OCI-M2 (cell line): ENCODE results near the gene TSPAN9.

Experiments
- DNase-seq: peaks from one replicate; lab custom pipeline; 2025; ENCODE audit not compliant: unreplicated experiment; lab: John Stamatoyannopoulos, UW

TSPAN9 gene

GRCh38 chr12:3138941-3139511 is 61.8 kb downstream of the TSPAN9 start:
- DNase-seq = no peak

GRCh38 chr12:3139760-3140159 is 62.6 kb downstream of the TSPAN9 start:
- DNase-seq = no peak

DNA sequence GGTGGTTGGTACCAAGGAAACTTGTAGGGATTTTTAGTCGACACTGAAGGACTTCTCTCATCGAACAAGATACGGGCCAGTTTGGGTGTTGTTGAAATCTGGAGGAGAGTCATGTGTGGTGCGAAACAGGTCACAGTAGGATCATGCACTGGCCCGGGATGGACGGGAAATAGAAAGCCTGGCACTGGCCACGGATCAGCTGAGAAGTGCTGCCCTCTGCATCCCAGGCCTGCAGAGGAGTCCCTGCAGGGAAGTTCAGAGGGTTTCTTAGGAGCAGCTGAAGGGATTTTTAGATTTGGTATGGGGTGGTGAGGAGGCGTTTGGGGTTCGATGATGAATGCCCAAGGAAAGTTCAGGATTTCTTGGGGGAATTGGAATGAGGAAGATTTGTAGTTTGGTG is 63.1 kb downstream of the TSPAN9 start:
- no peak for DNase-seq

GRCh38 chr12:3141339-3142321 is 64.5 kb downstream of the TSPAN9 start:
- DNase-seq = no peak

- DNase-seq = no peak
Observed at GRCh38 chr12:3142386-3142785, 65.2 kb downstream of the TSPAN9 start.

DNA sequence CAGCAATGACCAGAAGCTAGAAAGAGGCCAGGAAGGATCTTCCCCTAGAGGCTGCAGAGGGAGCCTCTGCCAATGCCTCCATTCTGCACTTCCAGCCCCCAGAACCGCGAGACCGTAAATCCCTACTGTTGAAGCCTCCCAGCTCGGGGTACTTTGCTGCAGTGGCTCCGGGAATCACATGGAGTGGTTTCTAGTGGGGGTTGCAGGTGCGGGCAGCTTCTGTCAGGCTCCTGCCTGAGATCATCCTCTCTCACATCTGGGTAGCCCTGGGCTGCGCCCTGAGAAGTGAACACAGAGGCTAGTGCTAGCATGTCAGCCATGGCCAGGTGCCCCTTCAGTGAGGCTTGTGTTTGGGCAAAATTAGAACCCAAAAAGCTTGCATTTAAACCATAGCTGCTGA is 67.3 kb downstream of the TSPAN9 start:
- no peak for DNase-seq

DNA sequence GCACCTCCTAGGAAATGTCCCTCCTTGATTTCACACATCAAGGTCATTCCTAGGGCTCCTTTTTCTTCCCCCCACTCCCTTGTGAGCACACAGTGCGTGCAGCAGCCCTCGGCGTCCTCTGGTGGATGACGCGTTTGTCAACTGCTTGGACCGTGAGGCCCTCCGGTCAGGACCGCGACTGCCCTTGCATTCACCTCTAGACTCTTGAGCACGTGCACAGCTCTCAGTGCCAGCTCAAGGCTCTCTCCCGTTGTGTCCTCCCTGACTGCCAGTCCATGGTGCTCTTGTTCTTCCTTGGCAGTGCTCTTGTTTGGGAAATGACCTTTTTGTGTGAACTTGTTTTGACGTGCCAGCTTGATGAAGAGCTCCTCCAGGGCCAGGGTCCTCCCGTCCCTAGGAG is 67.9 kb downstream of the TSPAN9 start:
- no peak for DNase-seq

GRCh38 chr12:3145546-3146310 is 68.5 kb downstream of the TSPAN9 start:
- DNase-seq = no peak

DNA sequence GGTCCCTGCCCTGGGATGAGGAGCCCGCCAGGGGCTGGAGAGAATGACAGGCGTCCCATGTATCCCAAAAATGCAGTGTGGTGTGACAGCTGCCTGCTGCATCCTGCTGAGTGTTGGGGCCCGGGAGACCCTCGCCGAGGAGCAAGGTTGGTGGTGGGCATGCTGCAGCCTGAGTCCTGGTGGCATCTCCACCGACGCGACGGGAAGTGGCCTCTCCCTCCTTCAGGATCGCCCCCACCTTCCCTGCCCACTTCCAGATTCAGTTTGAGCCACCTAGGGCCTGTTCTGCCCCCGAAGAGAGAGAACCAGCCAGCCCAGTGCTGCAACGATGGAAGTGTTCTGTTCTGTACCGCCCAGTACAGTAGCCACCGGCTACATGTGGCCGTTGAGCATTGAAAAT is 70.1 kb downstream of the TSPAN9 start:
- no peak for DNase-seq

DNA sequence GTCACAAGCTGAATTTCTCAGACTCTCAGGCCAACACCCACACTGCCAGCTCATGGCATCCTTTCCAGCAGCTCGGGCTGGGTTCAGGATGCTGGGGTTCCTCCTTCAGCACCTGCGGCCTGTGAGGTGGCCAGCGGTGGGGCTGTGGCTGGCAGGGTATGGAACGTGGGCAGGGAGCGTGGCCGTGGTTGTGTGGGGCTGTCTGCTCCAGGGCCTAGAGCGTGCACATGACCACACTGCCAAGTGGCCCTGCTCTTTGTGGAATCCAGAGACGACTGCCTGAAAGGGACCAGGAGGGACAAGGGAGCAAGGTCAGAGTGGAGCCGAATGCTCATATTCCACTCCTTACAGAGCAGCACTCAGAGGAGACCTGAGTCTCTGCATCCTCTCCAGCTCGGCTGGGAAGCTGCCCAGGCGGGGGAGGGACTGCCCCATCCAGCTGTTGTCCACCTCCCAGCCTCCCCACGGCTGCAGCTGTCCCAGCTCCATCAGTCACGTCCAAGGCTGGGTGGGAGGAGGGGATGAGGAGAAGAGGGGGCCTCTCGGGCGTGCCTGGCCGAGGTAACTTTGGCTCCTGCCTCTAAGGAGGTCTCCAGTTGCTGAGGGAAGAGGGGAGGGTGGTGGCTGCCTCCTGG is 71.3 kb downstream of the TSPAN9 start:
- no peak for DNase-seq

- DNase-seq = no peak
Observed at GRCh38 chr12:3149515-3150307, 72.5 kb downstream of the TSPAN9 start.

- DNase-seq = no peak
Observed at GRCh38 chr12:3150308-3150670, 73.1 kb downstream of the TSPAN9 start.

DNA sequence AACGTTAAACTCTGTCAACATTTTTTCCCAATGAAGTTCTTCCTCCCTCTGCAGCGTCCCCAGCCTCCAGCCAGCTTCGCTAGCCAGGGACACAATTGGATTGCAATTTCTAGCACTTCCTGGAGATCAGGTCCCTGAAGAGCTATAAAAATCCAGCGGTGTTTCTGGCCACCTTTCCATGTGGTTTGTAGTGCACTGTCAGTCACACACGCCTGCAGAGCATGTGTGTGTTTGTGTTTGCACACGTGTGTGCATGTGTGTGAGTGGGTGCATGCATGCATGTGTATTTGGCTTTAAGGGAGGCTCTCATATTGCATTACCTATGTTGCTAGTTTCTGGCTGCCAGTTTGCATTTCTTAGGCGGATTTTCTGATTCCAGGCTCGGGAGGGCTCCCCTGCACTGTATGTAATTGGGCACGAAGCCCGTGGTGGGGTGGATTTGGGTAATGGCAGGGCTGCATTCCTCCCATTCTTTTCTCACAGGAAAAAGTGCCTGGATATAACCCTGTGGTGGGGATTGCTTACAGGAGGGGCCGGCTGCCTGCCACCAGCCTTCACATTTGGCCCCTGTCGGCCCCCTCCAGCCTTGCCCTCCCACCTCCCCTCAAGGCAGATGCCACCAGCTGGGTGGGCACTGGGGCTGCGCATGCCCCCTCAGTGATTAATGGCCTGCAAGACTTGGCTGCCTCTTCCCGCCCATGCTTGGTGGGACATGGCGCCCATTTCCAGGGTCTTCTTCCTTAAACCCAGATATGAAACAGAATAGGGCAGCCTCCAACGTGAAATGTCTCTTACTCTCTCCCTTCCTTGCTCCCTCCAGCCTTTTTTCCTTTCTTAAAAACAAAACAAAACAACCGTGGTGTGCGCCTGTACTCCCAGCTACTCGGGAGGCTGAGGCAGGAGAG is 74.0 kb downstream of the TSPAN9 start:
- DNase-seq = no peak

- no peak for DNase-seq
Observed at GRCh38 chr12:3152011-3152511, 74.9 kb downstream of the TSPAN9 start.

DNA sequence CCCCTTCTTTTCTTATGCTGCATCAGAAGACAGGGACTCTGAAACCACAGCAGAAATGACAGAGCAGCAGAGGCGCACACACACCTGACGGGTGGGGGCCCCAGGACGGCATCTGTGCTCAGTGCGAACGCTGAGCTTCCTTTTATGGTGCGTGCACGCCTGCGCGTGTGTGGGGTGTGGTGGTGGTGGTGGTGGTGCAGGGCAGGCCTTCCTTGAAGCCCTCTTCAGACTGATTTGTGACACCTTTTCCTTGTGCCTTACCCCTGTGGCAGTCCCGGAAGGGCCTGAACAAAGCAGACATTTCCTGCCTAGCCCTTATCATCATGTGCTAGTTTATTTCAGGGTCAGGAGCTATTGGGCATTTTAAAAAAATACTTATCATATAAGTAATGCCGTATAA is 75.7 kb downstream of the TSPAN9 start:
- no peak for DNase-seq

DNA sequence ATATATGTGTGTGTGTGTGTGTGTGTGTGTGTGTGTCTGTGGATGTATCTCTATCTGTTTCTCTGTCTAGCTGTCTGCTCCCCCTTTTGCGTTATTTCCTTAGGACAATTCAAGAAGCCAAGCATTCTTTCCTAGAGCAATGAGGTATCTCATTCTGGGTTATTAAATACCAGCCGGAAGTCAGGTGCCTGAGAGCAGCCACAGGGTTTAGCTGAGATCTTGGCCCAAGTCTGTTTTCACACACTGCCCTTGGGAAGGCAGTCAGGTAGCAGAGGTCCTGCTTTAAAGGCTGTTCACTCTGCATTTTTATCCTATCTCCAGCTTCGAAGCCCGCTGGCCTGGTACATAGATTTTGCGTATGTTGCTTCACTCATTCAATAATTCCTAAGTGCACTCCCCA is 76.8 kb downstream of the TSPAN9 start:
- no peak for DNase-seq

- DNase-seq = no peak
Observed at GRCh38 chr12:3155702-3156370, 78.7 kb downstream of the TSPAN9 start.

GRCh38 chr12:3157581-3158323 is 80.6 kb downstream of the TSPAN9 start:
- DNase-seq = no peak
